ENCODE data around the gene P2RY2.
"Not testable (repeated sequence)": the region's sequence is repeated elsewhere in the genome, so short reads cannot be mapped to it uniquely, and the experiment has no call there.

The P2RY2 gene

GRCh38 chr11:73229321-73229895, 11.3 kb downstream of the P2RY2 start:
- no peak for DNase-seq

- DNase-seq: no peak
These were observed 12.1 kb downstream of the P2RY2 start for GRCh38 chr11:73229896-73230875.

- no peak for DNase-seq
These were observed 12.8 kb downstream of the P2RY2 start for GRCh38 chr11:73230931-73231330.

GRCh38 chr11:73232487-73232886, 14.4 kb downstream of the P2RY2 start:
- DNase-seq: not testable (repeated sequence)

GRCh38 chr11:73233211-73233610, 15.1 kb downstream of the P2RY2 start:
- DNase-seq: no peak

- no peak for DNase-seq
These were observed 15.8 kb downstream of the P2RY2 start for GRCh38 chr11:73233692-73234470.

- DNase-seq: no peak
These were observed 16.5 kb downstream of the P2RY2 start for GRCh38 chr11:73234471-73235181.

GRCh38 chr11:73235236-73235786, 17.2 kb downstream of the P2RY2 start:
- no peak for DNase-seq

- DNase-seq: no peak
These were observed 18.2 kb downstream of the P2RY2 start for GRCh38 chr11:73236205-73236765.

- peak in 1 of 2 experiments; percentile 49 for DNase-seq
These were observed 18.8 kb downstream of the P2RY2 start for GRCh38 chr11:73236854-73237253.

GRCh38 chr11:73237471-73238290, 19.6 kb downstream of the P2RY2 start:
- no peak for DNase-seq

- no peak for DNase-seq
These were observed 21.0 kb downstream of the P2RY2 start for GRCh38 chr11:73239111-73239521.

- DNase-seq: no peak
These were observed 21.6 kb downstream of the P2RY2 start for GRCh38 chr11:73239571-73240189.

- no peak for DNase-seq
These were observed 22.2 kb downstream of the P2RY2 start for GRCh38 chr11:73240190-73240781.

GRCh38 chr11:73241300-73241699, 23.2 kb downstream of the P2RY2 start:
- DNase-seq: no peak

GRCh38 chr11:73242251-73243092, 24.4 kb downstream of the P2RY2 start:
- peak; percentile 61 to 91 for DNase-seq

- no peak for DNase-seq
These were observed 25.0 kb downstream of the P2RY2 start for GRCh38 chr11:73243093-73243485.

- no peak for DNase-seq
These were observed 26.6 kb downstream of the P2RY2 start for GRCh38 chr11:73244589-73245240.

- DNase-seq: no peak
These were observed 27.4 kb downstream of the P2RY2 start for GRCh38 chr11:73245461-73245860.

Data from NCI-H526 (cell line).